K562 (cell line): ENCODE data around the gene TSPOAP1. TPM values are rescaled to one million over a fixed set of nuclear protein-coding genes. Genes with fewer than 3 reads are reported as not detected.

Experiments used
- CEBPG ChIP-seq, 3 experiments: fragments of 200-800 bp in 1 of 3; sonication (Bioruptor generic) in 1 of 3; sonication (generic) in 1 of 3; formaldehyde crosslinking in 1 of 3; IDR thresholded peaks in 2 of 3; conservative IDR thresholded peaks in 1 of 3; 2 replicates each; pipeline versions ENCODE4 v1.6.1 to v1.8.0; 2016 to 2022; ENCODE audit warnings: missing compliant biosample characterization in 2 of 3, missing genetic modification characterization in 2 of 3, mild to moderate bottlenecking in 1 of 3, missing genetic modification reagents in 1 of 3
- MXI1 ChIP-seq: IDR thresholded peaks from 2 replicates; pipeline ENCODE4 v1.6.1; 2011; ENCODE audit warnings: low read depth, mild to moderate bottlenecking, improper control_type of control experiment, low read length
- PHB ChIP-seq: fragments of 250-450 bp; sonication (Bioruptor Pico); IDR thresholded peaks from 2 replicates; pipeline ENCODE4 v1.5.0; 2021
- PHF21A ChIP-seq: fragments of 450-650 bp; IDR thresholded peaks from 2 replicates; pipeline ENCODE4 v1.6.1; 2017; ENCODE audit warnings: low read depth, borderline replicate concordance
- PRMT5 ChIP-seq: sonication (generic); formaldehyde crosslinking; IDR thresholded peaks from 2 replicates; pipeline ENCODE4 v1.5.0; 2020; ENCODE audit warnings: missing genetic modification reagents
- RBM34 ChIP-seq: fragments of 200-400 bp; formaldehyde crosslinking; IDR thresholded peaks from 2 replicates; pipeline ENCODE4 v1.6.1; 2018; ENCODE audit warnings: low read length, borderline replicate concordance; ENCODE audit not compliant: insufficient read depth
- SIN3A ChIP-seq, 2 experiments: fragments of 150-350 bp in 1 of 2; IDR thresholded peaks; 2 replicates each; pipeline ENCODE4 v1.6.1; 2011 to 2016; ENCODE audit warnings: borderline replicate concordance in 2 of 2, low read depth in 2 of 2, low read length in 2 of 2, mild to moderate bottlenecking in 2 of 2, moderate library complexity in 2 of 2; ENCODE audit not compliant: control insufficient read depth in 1 of 2
- TAF1 ChIP-seq: IDR thresholded peaks from 2 replicates; pipeline ENCODE4 v1.6.1; 2011; ENCODE audit warnings: mild to moderate bottlenecking, low read length, moderate library complexity; ENCODE audit not compliant: insufficient read depth, control insufficient read depth, severe bottlenecking; ENCODE audit errors: extremely low read depth
- TOE1 ChIP-seq, 2 experiments: fragments of 450-650 bp in 1 of 2; sonication (generic) in 1 of 2; formaldehyde crosslinking in 1 of 2; IDR thresholded peaks; 2 replicates each; pipeline versions ENCODE4 v1.7.1 to v1.8.0; 2016 to 2022; ENCODE audit warnings: borderline replicate concordance in 2 of 2, mild to moderate bottlenecking in 2 of 2, antibody characterized with exemption in 1 of 2, inconsistent platforms in 1 of 2, low read depth in 1 of 2, missing genetic modification reagents in 1 of 2, moderate library complexity in 1 of 2
- TRIM28 ChIP-seq: fragments of 450-650 bp; IDR thresholded peaks from 2 replicates; pipeline ENCODE4 v1.6.1; 2017
- ZNF232 ChIP-seq: sonication (generic); formaldehyde crosslinking; IDR thresholded peaks from 2 replicates; pipeline ENCODE4 v1.8.0; 2022; ENCODE audit warnings: mild to moderate bottlenecking, missing genetic modification reagents
- ZNF347 ChIP-seq: fragments of 450-650 bp; formaldehyde crosslinking; IDR thresholded peaks from 2 replicates; pipeline ENCODE4 v1.4.0; 2020; ENCODE audit warnings: low read depth, mild to moderate bottlenecking, moderate library complexity
- ZNF431 ChIP-seq: sonication (generic); formaldehyde crosslinking; IDR thresholded peaks from 2 replicates; pipeline ENCODE4 v1.8.0; 2022; ENCODE audit warnings: mild to moderate bottlenecking, missing genetic modification reagents
- polyA plus RNA-seq, 8 experiments: library from polyadenylated mRNA; depleted of rRNA in 4 of 8; stranded (reverse) in 5 of 8; unstranded in 3 of 8; fragments of >200 nt; fragmentation: Nextera tagmentation in 2 of 8; fragmentation: Illumina TruSeq in 1 of 8; extraction: Ambion mirVana in 2 of 8; extraction: Trizol in 1 of 8; gene quantifications; 2 replicates each; pipeline versions ENCODE4 v1.2.1 to v1.2.3, GENCODE V29; 2011 to 2014; ENCODE audit warnings: inconsistent platforms in 1 of 8, missing spikeins in 1 of 8
- total RNA-seq, 7 experiments: library from RNA; depleted of rRNA in 6 of 7; stranded (reverse); fragments of >200 nt in 6 of 7; fragmentation: Illumina TruSeq in 2 of 7; extraction: Trizol in 2 of 7; gene quantifications; 2 replicates each; pipeline versions ENCODE4 v1.2.1 to v1.2.3, GENCODE V29; 2011 to 2021; ENCODE audit warnings: low replicate concordance in 1 of 7
- TF ChIP-seq, protein P1 (sequence below): fragments of 250-450 bp; sonication (Bioruptor Pico); IDR thresholded peaks from 2 replicates; pipeline ENCODE4 v1.5.0; 2022; ENCODE audit warnings: mild to moderate bottlenecking
- TF ChIP-seq, protein P2 (sequence below), 2 experiments: fragments of 450-650 bp; IDR thresholded peaks; 2 replicates each; pipeline ENCODE4 v1.6.1; 2016
- TF ChIP-seq, protein P3 (sequence below), 2 experiments: fragments of 250-450 bp in 1 of 2; fragments of 450-650 bp in 1 of 2; sonication (Bioruptor Pico) in 1 of 2; IDR thresholded peaks; 2 replicates each; pipeline versions ENCODE4 v1.6.1 to v1.8.0; 2016 to 2021; ENCODE audit warnings: mild to moderate bottlenecking in 2 of 2, moderate library complexity in 2 of 2, missing compliant biosample characterization in 1 of 2, missing genetic modification characterization in 1 of 2
- TF ChIP-seq, protein P4 (sequence below): sonication (generic); formaldehyde crosslinking; IDR thresholded peaks from 2 replicates; pipeline ENCODE4 v1.9.0; 2022; ENCODE audit warnings: mild to moderate bottlenecking, missing genetic modification reagents
- TF ChIP-seq, protein P5 (sequence below): fragments of 450-650 bp; formaldehyde crosslinking; IDR thresholded peaks from 2 replicates; pipeline ENCODE4 v1.4.0; 2020; ENCODE audit warnings: mild to moderate bottlenecking, moderate library complexity

Gene TSPOAP1
- total and polyA plus RNA-seq, 9 of the 15 experiments (the other 6 are each of a cell fraction or from before 2014, with no cell fraction given), result 0.87 to 3.9 (median 1.8) TPM; not detected in 2

DNA sequence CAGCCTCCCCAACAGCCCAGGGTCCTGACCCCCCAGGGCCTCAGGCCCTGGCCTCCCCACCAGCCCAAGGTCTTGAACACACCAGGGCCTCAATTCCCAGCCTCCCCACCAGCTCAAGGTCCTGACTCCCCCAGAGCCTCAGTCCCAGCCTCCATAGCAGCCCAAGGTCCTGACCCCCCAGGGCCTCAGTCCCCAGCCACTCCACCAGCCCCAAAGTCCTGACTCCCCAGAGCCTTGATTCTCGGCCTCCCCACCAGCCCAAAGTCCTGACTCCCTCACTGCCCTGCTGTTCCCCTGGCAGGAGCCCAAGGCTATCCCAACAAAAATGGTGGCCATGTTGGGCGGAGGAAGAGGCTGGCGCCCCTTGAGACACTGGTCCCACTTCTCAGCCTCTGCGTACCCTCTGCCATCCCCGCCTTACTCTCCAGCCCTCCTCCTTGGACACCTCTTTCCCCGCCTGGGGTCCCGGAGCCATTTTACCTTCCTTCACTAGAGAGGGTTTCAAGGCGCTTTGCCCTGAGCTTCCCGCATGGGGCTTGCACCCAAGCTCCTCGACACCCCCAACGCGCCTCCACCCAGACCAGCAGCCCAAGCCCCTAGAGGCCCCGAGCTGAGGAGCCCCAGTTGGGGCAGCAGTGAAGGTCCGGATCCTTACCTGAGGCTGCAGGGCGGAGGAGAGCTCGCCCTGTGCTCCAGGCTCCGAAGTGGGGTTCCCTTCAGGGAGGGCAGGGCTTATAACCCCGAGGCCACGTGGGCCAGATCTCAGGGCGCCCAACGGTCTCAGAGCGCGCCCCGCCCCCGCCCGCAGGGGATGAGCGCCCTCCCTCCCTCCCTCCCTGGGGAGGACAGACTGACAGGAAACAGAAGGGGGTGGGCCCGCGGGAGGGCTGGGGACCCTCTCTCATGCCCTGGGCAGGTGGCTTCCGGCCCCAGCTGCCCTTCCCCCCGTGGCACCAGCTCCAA lies 3.5 kb upstream of the TSPOAP1 start (continued):
- peak; percentile 34; the same call in 1 of the 2 replicates for TF ChIP-seq PHF21A
- TF ChIP-seq ZNF347 (CRISPR knock-in tag), result no peak
- TF ChIP-seq SIN3A (IDR thresholded peaks at IDR 0.05; ENCODE audit: borderline replicate concordance in 2 of 2, control insufficient read depth in 1 of 2, low read depth in 2 of 2, low read length in 2 of 2), result peak; percentile 84 to 97
- peak; percentile 90 for TF ChIP-seq ZNF232 (CRISPR knock-in tag)
- TF ChIP-seq, protein P1, sequence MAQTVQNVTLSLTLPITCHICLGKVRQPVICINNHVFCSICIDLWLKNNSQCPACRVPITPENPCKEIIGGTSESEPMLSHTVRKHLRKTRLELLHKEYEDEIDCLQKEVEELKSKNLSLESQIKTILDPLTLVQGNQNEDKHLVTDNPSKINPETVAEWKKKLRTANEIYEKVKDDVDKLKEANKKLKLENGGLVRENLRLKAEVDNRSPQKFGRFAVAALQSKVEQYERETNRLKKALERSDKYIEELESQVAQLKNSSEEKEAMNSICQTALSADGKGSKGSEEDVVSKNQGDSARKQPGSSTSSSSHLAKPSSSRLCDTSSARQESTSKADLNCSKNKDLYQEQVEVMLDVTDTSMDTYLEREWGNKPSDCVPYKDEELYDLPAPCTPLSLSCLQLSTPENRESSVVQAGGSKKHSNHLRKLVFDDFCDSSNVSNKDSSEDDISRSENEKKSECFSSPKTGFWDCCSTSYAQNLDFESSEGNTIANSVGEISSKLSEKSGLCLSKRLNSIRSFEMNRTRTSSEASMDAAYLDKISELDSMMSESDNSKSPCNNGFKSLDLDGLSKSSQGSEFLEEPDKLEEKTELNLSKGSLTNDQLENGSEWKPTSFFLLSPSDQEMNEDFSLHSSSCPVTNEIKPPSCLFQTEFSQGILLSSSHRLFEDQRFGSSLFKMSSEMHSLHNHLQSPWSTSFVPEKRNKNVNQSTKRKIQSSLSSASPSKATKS, result no peak
- TF ChIP-seq TAF1, result peak; percentile 99
- TF ChIP-seq TOE1 (IDR thresholded peaks at IDR 0.05; ENCODE audit: borderline replicate concordance), result peak; percentile 19; the same call in 1 of the 2 replicates
- peak; percentile 61; the same call in 1 of the 2 replicates for TF ChIP-seq TOE1 (CRISPR knock-in tag; IDR thresholded peaks at IDR 0.05; ENCODE audit: borderline replicate concordance, low read depth)
- TF ChIP-seq CEBPG (CRISPR knock-in tag; IDR thresholded peaks at IDR 0.05), result no peak; the same call in 1 of the 2 replicates
- TF ChIP-seq CEBPG (tag; conservative IDR thresholded peaks at IDR 0.05 in 1 of 2, IDR thresholded peaks at IDR 0.05 in 1 of 2), result no peak
- TF ChIP-seq, protein P2, sequence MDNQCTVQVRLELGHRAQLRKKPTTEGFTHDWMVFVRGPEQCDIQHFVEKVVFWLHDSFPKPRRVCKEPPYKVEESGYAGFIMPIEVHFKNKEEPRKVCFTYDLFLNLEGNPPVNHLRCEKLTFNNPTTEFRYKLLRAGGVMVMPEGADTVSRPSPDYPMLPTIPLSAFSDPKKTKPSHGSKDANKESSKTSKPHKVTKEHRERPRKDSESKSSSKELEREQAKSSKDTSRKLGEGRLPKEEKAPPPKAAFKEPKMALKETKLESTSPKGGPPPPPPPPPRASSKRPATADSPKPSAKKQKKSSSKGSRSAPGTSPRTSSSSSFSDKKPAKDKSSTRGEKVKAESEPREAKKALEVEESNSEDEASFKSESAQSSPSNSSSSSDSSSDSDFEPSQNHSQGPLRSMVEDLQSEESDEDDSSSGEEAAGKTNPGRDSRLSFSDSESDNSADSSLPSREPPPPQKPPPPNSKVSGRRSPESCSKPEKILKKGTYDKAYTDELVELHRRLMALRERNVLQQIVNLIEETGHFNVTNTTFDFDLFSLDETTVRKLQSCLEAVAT (IDR thresholded peaks at IDR 0.05), result peak; percentile 96 to 97
- TF ChIP-seq RBM34, result no peak
- TF ChIP-seq, protein P3, sequence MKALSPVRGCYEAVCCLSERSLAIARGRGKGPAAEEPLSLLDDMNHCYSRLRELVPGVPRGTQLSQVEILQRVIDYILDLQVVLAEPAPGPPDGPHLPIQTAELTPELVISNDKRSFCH (CRISPR knock-in tag; IDR thresholded peaks at IDR 0.05), result no peak
- TF ChIP-seq, protein P3 (tag; IDR thresholded peaks at IDR 0.05), result peak; percentile 81
- TF ChIP-seq, protein P4, sequence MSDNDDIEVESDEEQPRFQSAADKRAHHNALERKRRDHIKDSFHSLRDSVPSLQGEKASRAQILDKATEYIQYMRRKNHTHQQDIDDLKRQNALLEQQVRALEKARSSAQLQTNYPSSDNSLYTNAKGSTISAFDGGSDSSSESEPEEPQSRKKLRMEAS, result peak; percentile 93
- 0 out of 2 replicates have a peak, but pooled peaks have one; percentile 44 for TF ChIP-seq PRMT5 (CRISPR knock-in tag)
- no peak; the same call in 1 of the 2 replicates for TF ChIP-seq PHB (CRISPR knock-in tag)
- TF ChIP-seq, protein P5, sequence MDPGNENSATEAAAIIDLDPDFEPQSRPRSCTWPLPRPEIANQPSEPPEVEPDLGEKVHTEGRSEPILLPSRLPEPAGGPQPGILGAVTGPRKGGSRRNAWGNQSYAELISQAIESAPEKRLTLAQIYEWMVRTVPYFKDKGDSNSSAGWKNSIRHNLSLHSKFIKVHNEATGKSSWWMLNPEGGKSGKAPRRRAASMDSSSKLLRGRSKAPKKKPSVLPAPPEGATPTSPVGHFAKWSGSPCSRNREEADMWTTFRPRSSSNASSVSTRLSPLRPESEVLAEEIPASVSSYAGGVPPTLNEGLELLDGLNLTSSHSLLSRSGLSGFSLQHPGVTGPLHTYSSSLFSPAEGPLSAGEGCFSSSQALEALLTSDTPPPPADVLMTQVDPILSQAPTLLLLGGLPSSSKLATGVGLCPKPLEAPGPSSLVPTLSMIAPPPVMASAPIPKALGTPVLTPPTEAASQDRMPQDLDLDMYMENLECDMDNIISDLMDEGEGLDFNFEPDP, result no peak; the same call in none of the 2 replicates
- TF ChIP-seq MXI1, result peak; percentile 77
- 0 out of 2 replicates have a peak, but pooled peaks have one; percentile 40 for TF ChIP-seq TRIM28
- peak; percentile 59; the same call in 1 of the 2 replicates for TF ChIP-seq ZNF431 (CRISPR knock-in tag)
